Stimulated activated CD8-positive, alpha-beta memory T cell treated with anti-CD3 and anti-CD28 coated beads, Interleukin-12 subunit alpha, Interleukin-12 subunit beta, amount 100 ng/mL, for 1 hour (primary cell): ENCODE measurements around the gene SYNPO2.
"Not testable (repeated sequence)": the region's sequence is repeated elsewhere in the genome, so short reads cannot be mapped to it uniquely, and the experiment has no call there.

Experiments used
- DNase-seq: peaks from one replicate; pipeline ENCODE4 v3.0.0-alpha.2; 2020; ENCODE audit warnings: low read depth

The SYNPO2 gene

GRCh38 chr4:118974758-118975157 is 86.1 kb downstream of the SYNPO2 start:
- no peak for DNase-seq

- DNase-seq: no peak
Measured at GRCh38 chr4:118975449-118976192, 87.0 kb downstream of the SYNPO2 start.

- DNase-seq: not testable (repeated sequence)
Measured at GRCh38 chr4:118976193-118976560, 87.5 kb downstream of the SYNPO2 start.

- not testable (repeated sequence) for DNase-seq
Measured at GRCh38 chr4:118977100-118977499, 88.4 kb downstream of the SYNPO2 start.

GRCh38 chr4:118979712-118980111 is 91.1 kb downstream of the SYNPO2 start:
- no peak for DNase-seq

- DNase-seq: no peak
Measured at GRCh38 chr4:118981171-118981838, 92.7 kb downstream of the SYNPO2 start.

GRCh38 chr4:118981839-118982381 is 93.3 kb downstream of the SYNPO2 start:
- peak; percentile 32 for DNase-seq

GRCh38 chr4:118983293-118983692 is 94.6 kb downstream of the SYNPO2 start:
- DNase-seq: no peak

- no peak for DNase-seq
Measured at GRCh38 chr4:118983831-118984230, 95.2 kb downstream of the SYNPO2 start.

GRCh38 chr4:118985170-118986000 is 96.7 kb downstream of the SYNPO2 start:
- no peak for DNase-seq

GRCh38 chr4:118987959-118988634 is 99.4 kb downstream of the SYNPO2 start:
- DNase-seq: no peak

- DNase-seq: no peak
Measured at GRCh38 chr4:118988635-118988972, 100.0 kb downstream of the SYNPO2 start.

GRCh38 chr4:118989098-118990080 is 100.7 kb downstream of the SYNPO2 start:
- no peak for DNase-seq

GRCh38 chr4:118991686-118992085 is 103.0 kb downstream of the SYNPO2 start:
- no peak for DNase-seq

GRCh38 chr4:118992149-118992548 is 103.5 kb downstream of the SYNPO2 start:
- DNase-seq: no peak

GRCh38 chr4:118993333-118993732 is 104.7 kb downstream of the SYNPO2 start:
- DNase-seq: no peak

GRCh38 chr4:118994030-118994429 is 105.4 kb downstream of the SYNPO2 start:
- DNase-seq: no peak

GRCh38 chr4:118995693-118996391 is 107.2 kb downstream of the SYNPO2 start:
- no peak for DNase-seq

- no peak for DNase-seq
Measured at GRCh38 chr4:118997601-118998000, 108.9 kb downstream of the SYNPO2 start.

GRCh38 chr4:118999919-119000318 is 111.3 kb downstream of the SYNPO2 start:
- DNase-seq: no peak
